NCI-H1436 (cell line): ENCODE data around the gene NDOR1.

Source experiments
- DNase-seq: peaks from one replicate; lab custom pipeline; 2025; lab: John Stamatoyannopoulos, UW

Gene NDOR1

GRCh38 chr9:137205126-137206069 is at the start of gene NDOR1, which contains the start of gene TMEM203:
NDOR1 (plus strand) TSS chr9:137205700; CDS start chr9:137205778, 78 bp downstream.
TMEM203 (minus strand) TSS chr9:137205648; CDS start chr9:137205414, 234 bp downstream.
- DNase-seq, result peak; percentile 80

GRCh38 chr9:137156567-137157375 is 48.7 kb upstream of the NDOR1 start:
- peak; percentile 74 for DNase-seq

- no peak for DNase-seq
These were observed 47.7 kb upstream of the NDOR1 start for GRCh38 chr9:137157618-137158415.

DNA sequence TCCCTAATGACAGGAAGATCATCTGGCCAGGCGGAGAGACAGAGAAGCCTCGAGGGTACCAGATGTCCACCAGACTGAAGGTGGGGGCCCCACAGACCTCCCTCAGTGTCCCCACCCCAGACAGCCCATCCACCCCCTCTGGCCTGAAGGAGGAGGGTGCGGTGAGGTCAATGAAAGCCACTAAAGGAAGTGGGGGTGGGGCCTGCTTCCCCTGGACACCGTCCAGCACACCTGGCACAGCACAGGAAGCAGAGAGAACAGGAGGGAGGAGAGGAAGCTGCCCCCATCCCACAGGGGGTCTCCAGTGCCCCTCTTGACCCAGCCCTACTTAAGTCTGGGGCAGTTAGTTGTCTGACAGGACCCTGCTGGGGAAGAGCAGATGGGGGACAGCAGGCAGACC is 46.9 kb upstream of the NDOR1 start:
- no peak for DNase-seq

GRCh38 chr9:137159105-137160053 is 46.1 kb upstream of the NDOR1 start:
- DNase-seq, result no peak

- DNase-seq, result no peak
These were observed 45.5 kb upstream of the NDOR1 start for GRCh38 chr9:137160054-137160425.

DNA sequence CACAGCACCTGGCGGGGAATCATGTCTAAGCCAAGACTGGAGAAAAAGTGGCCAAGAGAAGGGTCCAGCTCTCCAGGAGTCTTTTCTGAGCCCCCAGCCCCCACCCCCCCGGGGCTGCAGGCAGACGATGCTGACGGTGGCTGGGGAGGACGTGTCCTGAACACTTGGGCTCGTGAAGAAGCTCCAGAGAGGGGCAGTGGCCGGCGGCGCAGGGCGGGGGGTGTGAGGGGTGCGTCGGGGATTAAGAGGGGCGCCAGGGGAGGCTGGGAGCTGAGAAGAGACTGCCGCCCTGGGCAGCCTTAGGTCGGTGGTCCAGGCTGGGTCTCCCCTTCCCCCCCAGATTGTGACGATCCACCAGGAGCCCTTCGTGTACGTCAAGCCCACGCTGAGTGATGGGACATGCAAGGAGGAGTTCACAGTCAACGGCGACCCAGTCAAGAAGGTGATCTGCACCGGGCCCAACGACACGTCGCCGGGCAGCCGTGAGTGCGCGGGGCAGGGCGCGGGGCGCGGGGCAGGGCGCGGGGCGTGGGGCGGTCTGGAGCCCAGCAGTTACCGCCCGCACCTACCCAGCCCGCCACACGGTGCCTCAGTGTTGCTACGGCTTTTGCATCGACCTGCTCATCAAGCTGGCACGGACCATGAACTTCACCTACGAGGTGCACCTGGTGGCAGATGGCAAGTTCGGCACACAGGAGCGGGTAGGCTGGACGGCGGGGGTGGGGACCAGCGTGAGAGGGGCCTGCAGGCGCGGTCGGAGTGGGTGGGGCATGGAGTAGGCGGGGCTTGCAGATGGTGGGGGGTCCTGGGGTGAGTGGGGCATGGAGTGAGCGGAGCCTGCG is 44.6 kb upstream of the NDOR1 start:
- peak; percentile 78 for DNase-seq

GRCh38 chr9:137161558-137162486 is 43.7 kb upstream of the NDOR1 start:
- DNase-seq, result peak; percentile 78

GRCh38 chr9:137162505-137163364 is 42.8 kb upstream of the NDOR1 start:
- DNase-seq, result no peak

DNA sequence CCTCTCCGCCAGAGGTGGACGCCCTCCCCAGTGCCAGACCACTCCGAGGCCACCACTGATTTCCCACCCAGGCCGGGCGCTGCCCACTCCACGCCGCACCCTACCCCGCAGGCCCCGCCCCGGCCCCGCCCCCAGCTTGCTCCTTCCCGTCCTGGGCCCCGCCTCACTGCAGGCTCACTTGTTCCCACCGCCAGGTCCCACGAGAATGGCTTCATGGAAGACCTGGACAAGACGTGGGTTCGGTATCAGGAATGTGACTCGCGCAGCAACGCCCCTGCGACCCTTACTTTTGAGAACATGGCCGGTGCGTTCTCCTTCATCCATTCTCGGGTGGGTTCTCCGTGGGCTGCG is 42.2 kb upstream of the NDOR1 start:
- no peak for DNase-seq

DNA sequence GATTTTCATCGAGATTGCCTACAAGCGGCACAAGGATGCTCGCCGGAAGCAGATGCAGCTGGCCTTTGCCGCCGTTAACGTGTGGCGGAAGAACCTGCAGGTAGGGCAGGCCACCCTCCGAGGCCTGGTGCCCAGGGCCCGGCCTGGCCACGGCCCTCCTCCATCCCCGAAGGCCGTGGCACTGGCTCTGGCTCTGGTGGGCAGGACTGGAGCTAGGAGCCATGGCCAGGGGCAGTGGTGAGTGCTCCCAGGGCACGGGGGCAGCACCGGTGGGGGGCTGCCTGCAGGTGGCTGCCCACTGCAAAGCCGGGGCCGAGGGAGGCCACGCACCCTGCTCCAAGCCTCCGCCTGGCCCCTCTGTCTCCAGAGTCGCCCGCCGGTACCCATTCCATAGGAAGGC is 41.7 kb upstream of the NDOR1 start:
- DNase-seq, result no peak

- no peak for DNase-seq
These were observed 40.9 kb upstream of the NDOR1 start for GRCh38 chr9:137164370-137165249.

GRCh38 chr9:137165250-137165836 is 40.2 kb upstream of the NDOR1 start:
- no peak for DNase-seq

- DNase-seq, result no peak
These were observed 38.9 kb upstream of the NDOR1 start for GRCh38 chr9:137166380-137167229.

GRCh38 chr9:137167277-137167746 is 38.2 kb upstream of the NDOR1 start:
- DNase-seq, result no peak
